SK-N-SH (cell line): ENCODE data around the gene CD19. TPM values are rescaled to one million over a fixed set of nuclear protein-coding genes. Genes with fewer than 3 reads are reported as not detected.

Experiments used
- CTCF ChIA-PET: fragments of 300-600, 350-600 bp; formaldehyde crosslinking; extraction: SDS; loops from one replicate; lab custom pipeline; 2021; lab: Yijun Ruan, JAX
- POLR2A ChIA-PET: fragments of 350-600 bp; sonication (Branson Sonifier 250); formaldehyde crosslinking; extraction: SDS; loops from one replicate; lab custom pipeline; 2020; ENCODE audit warnings: antibody characterized with exemption, inconsistent platforms; lab: Yijun Ruan, JAX
- DNase-seq: peaks from one replicate; pipeline ENCODE4 v3.0.0; 2012
- H2AFZ ChIP-seq: fragments of 200-600 bp; sonication (generic); 2 replicates; pipeline ENCODE4 v1.8.1; 2016; ENCODE audit warnings: antibody characterized with exemption, mild to moderate bottlenecking, low read depth
- H3F3A ChIP-seq: fragments of 200-600 bp; sonication (generic); replicated peaks from 2 replicates; pipeline ENCODE3; 2016; ENCODE audit warnings: antibody characterized with exemption, mild to moderate bottlenecking; ENCODE audit not compliant: insufficient read depth
- H3K27ac ChIP-seq, 2 experiments: fragments of 200-500 bp in 1 of 2; fragments of 200-600 bp in 1 of 2; sonication (Bioruptor generic) in 1 of 2; sonication (generic), shearing (Covaris generic) in 1 of 2; 2 replicates each; pipeline versions ENCODE4 v1.5.1 to v1.6.1; 2014 to 2016; ENCODE audit warnings: low read depth in 2 of 2, inconsistent platforms in 1 of 2, low read length in 1 of 2, mild to moderate bottlenecking in 1 of 2, mixed read lengths in 1 of 2
- H3K27me3 ChIP-seq: fragments of 200-600 bp; sonication (generic), shearing (Covaris generic); 2 replicates; pipeline ENCODE4 v1.6.1; 2016; ENCODE audit warnings: mixed run types; ENCODE audit not compliant: insufficient read depth
- H3K36me3 ChIP-seq, 2 experiments: fragments of 200-500 bp in 1 of 2; fragments of 200-600 bp in 1 of 2; sonication (Bioruptor generic) in 1 of 2; sonication (generic) in 1 of 2; replicated peaks in 1 of 2; 2 replicates each; pipeline versions ENCODE3 to v1.5.1; 2014 to 2016; ENCODE audit warnings: low read length in 1 of 2, mild to moderate bottlenecking in 1 of 2; ENCODE audit not compliant: insufficient read depth in 2 of 2, control insufficient read depth in 1 of 2
- H3K4me1 ChIP-seq, 2 experiments: fragments of 200-500 bp in 1 of 2; fragments of 200-600 bp in 1 of 2; sonication (Bioruptor generic) in 1 of 2; sonication (generic), shearing (Covaris generic) in 1 of 2; 2 replicates each; pipeline versions ENCODE4 v1.5.1 to v1.6.1; 2014 to 2016; ENCODE audit warnings: low read depth in 1 of 2, low read length in 1 of 2, mixed run types in 1 of 2; ENCODE audit not compliant: insufficient read depth in 2 of 2, control insufficient read depth in 1 of 2
- H3K4me2 ChIP-seq: fragments of 200-600 bp; sonication (generic), shearing (Covaris generic); 2 replicates; pipeline ENCODE4 v1.6.1; 2017; ENCODE audit warnings: mixed run types
- H3K4me3 ChIP-seq, 2 experiments: fragments of 200-500 bp in 1 of 2; fragments of 200-600 bp in 1 of 2; sonication (Bioruptor generic) in 1 of 2; sonication (generic), shearing (Covaris generic) in 1 of 2; 2 replicates each; pipeline versions ENCODE4 v1.5.1 to v1.8.1; 2014 to 2016; ENCODE audit warnings: low read depth in 2 of 2, inconsistent platforms in 1 of 2, low read length in 1 of 2, mild to moderate bottlenecking in 1 of 2, mixed read lengths in 1 of 2, moderate library complexity in 1 of 2
- H3K79me2 ChIP-seq: fragments of 200-600 bp; sonication (generic); 2 replicates; pipeline ENCODE4 v1.8.1; 2017; ENCODE audit warnings: mild to moderate bottlenecking; ENCODE audit not compliant: insufficient read depth
- H3K9ac ChIP-seq: fragments of 200-600 bp; sonication (generic); 2 replicates; pipeline ENCODE4 v1.6.1; 2017; ENCODE audit warnings: mixed run types
- H3K9me2 ChIP-seq: fragments of 200-600 bp; sonication (generic); 2 replicates; pipeline ENCODE4 v1.6.1; 2017; ENCODE audit warnings: mixed run types
- H3K9me3 ChIP-seq: fragments of 200-600 bp; sonication (generic); 2 replicates; pipeline ENCODE4 v1.6.1; 2017; ENCODE audit warnings: mixed run types, mild to moderate bottlenecking, moderate library complexity
- H4K20me1 ChIP-seq: fragments of 200-600 bp; sonication (generic); 2 replicates; pipeline ENCODE4 v1.6.1; 2017; ENCODE audit warnings: mild to moderate bottlenecking, mixed run types; ENCODE audit not compliant: insufficient read depth
- ELF1 ChIP-seq: IDR thresholded peaks from 2 replicates; pipeline ENCODE4 v1.4.0; 2012
- EZH2phosphoT487 ChIP-seq: fragments of 200-600 bp; sonication (generic); IDR thresholded peaks from 2 replicates; pipeline ENCODE4 v1.6.1; 2017; ENCODE audit warnings: low read depth, mixed run types, mild to moderate bottlenecking, antibody characterized with exemption, moderate library complexity, borderline replicate concordance
- GABPA ChIP-seq: IDR thresholded peaks from 2 replicates; pipeline ENCODE4 v1.4.0; 2012; ENCODE audit warnings: low read depth, mild to moderate bottlenecking
- MAX ChIP-seq: IDR thresholded peaks from 2 replicates; pipeline ENCODE4 v1.4.0; 2012; ENCODE audit warnings: low read depth
- NFIC ChIP-seq: IDR thresholded peaks from 2 replicates; pipeline ENCODE4 v1.4.0; 2012; ENCODE audit warnings: borderline replicate concordance
- NRF1 ChIP-seq: IDR thresholded peaks from 2 replicates; pipeline ENCODE4 v1.6.1; 2012; ENCODE audit warnings: low read depth, mild to moderate bottlenecking, low read length
- POLR2AphosphoS5 ChIP-seq: IDR thresholded peaks from 2 replicates; pipeline ENCODE4 v1.6.1; 2012; ENCODE audit warnings: low read depth, low read length
- RAD21 ChIP-seq: IDR thresholded peaks from 2 replicates; pipeline ENCODE4 v1.6.1; 2012; ENCODE audit warnings: mild to moderate bottlenecking, low read length
- RFX5 ChIP-seq: IDR thresholded peaks from 2 replicates; pipeline ENCODE4 v1.6.1; 2012; ENCODE audit warnings: mild to moderate bottlenecking, improper control_type of control experiment, low read length
- SIN3A ChIP-seq: IDR thresholded peaks from 2 replicates; pipeline ENCODE4 v1.6.1; 2012; ENCODE audit warnings: low read depth, mild to moderate bottlenecking, low read length, moderate library complexity, borderline replicate concordance
- USF2 ChIP-seq: fragments of 150-350 bp; IDR thresholded peaks from 2 replicates; pipeline ENCODE4 v1.6.1; 2017; ENCODE audit warnings: antibody characterized with exemption, low read length, low read depth, borderline replicate concordance
- YY1 ChIP-seq: IDR thresholded peaks from 2 replicates; pipeline ENCODE4 v1.4.0; 2012; ENCODE audit warnings: low read depth, mild to moderate bottlenecking
- WGBS: methylation state at CpG from one replicate; pipeline ENCODE4 v1.1.6; 2017; ENCODE audit warnings: low lambda C conversion rate; 5-methylcytosine and 5-hydroxymethylcytosine counted together
- polyA plus RNA-seq, 3 experiments: library from polyadenylated mRNA; depleted of rRNA; stranded (reverse); fragments of >200 nt; gene quantifications; 2 replicates each; pipeline ENCODE4 v1.2.3, GENCODE V29; 2012

CD19 gene
- polyA plus RNA-seq, 1 of the 3 experiments (the other 2 are of a cell fraction) = not detected

- DNase-seq = no peak
- 95% methylated on average over 7 of the region's 7 CpGs for WGBS
- Histone ChIP-seq H3K4me2 (no peak overlapping the region), H3K79me2 (no peaks in the 10 kb centered on the region), H4K20me1 (no peaks in the 10 kb centered on the region), H3K9me3 (no peaks in the 10 kb centered on the region), H3K36me3 (peaks cover 14 to 18% of the 10 kb centered on the region in 2 experiments), H2AFZ (no peak overlapping the region)
- POLR2A ChIA-PET = no interaction called here
- TF ChIP-seq GABPA = no peak
- TF ChIP-seq POLR2AphosphoS5 = no peak
- TF ChIP-seq NRF1 = no peak
- no peak for TF ChIP-seq ELF1
- TF ChIP-seq RFX5 = no peak
- TF ChIP-seq NFIC = no peak
- TF ChIP-seq, all 33 proteins: peak for 0
- peaks cover 14% of the 10 kb centered on the region for H3F3A ChIP-seq
- no peak overlapping the region for H3K9ac ChIP-seq
- no peak overlapping the region for H3K4me3 ChIP-seq
- H3K27ac ChIP-seq = no peak overlapping the region
- H3K27me3 ChIP-seq = no peaks in the 10 kb centered on the region
- H3K9me2 ChIP-seq = no peaks in the 10 kb centered on the region
- no peaks in the 10 kb centered on the region for H3K4me1 ChIP-seq
- CTCF ChIA-PET = interaction anchor here (0.7 to 1.1 kb wide), 2 partner anchors 13 to 23 kb away, joined by 3 read pairs; no protein-coding TSS in a partner anchor
Observed at GRCh38 chr16:28917095-28917494, 14.7 kb upstream of the CD19 start.

- H2AFZ ChIP-seq = no peak overlapping the region
- 0 out of 2 replicates have a peak, but pooled peaks cover 4% of the 10 kb centered on the region for H3K79me2 ChIP-seq
- H3K9me2 ChIP-seq = no peaks in the 10 kb centered on the region
- H3K4me1 ChIP-seq = no peaks in the 10 kb centered on the region
- no peak overlapping the region for H3K9ac ChIP-seq
- no peak overlapping the region for H3K27ac ChIP-seq
- CTCF ChIA-PET = interaction anchor here (1.7 kb wide), 1 partner anchor 27 kb away, joined by 6 read pairs; no protein-coding TSS in a partner anchor
- no peak overlapping the region for H3K4me3 ChIP-seq
- WGBS = 100% methylated on average over 3 of the region's 3 CpGs
- DNase-seq = no peak
- peaks cover 12 to 24% of the 10 kb centered on the region in 2 experiments for H3K36me3 ChIP-seq
- H4K20me1 ChIP-seq = no peaks in the 10 kb centered on the region
- peaks cover 14% of the 10 kb centered on the region for H3F3A ChIP-seq
- TF ChIP-seq EZH2phosphoT487 = no peak
- TF ChIP-seq, all 33 proteins: peak for 0
- H3K27me3 ChIP-seq = no peaks in the 10 kb centered on the region
- no peaks in the 10 kb centered on the region for H3K9me3 ChIP-seq
- no peak overlapping the region for H3K4me2 ChIP-seq
- POLR2A ChIA-PET = no interaction called here
Observed at GRCh38 chr16:28918698-28919097, 13.1 kb upstream of the CD19 start.

- H3K9ac ChIP-seq = no peak overlapping the region
- H3K27ac ChIP-seq = no peak overlapping the region
- H3K4me3 ChIP-seq = no peak overlapping the region
- H3K4me1 ChIP-seq = peaks cover 0 to 5% of the 10 kb centered on the region in 2 experiments; a peak in 1 of 4 replicates
- CTCF ChIA-PET = interaction anchor here (1.1 kb wide), 1 partner anchor 22 kb away, joined by 7 read pairs; no protein-coding TSS in a partner anchor
- no peak overlapping the region for H3K4me2 ChIP-seq
- no peaks in the 10 kb centered on the region for H3K9me3 ChIP-seq
- DNase-seq = no peak
- H4K20me1 ChIP-seq = 0 out of 2 replicates have a peak, but pooled peaks cover 6% of the 10 kb centered on the region
- H3K79me2 ChIP-seq = 0 out of 2 replicates have a peak, but pooled peaks cover 4% of the 10 kb centered on the region
- TF ChIP-seq SIN3A = no peak
- TF ChIP-seq MAX = no peak
- no peak for TF ChIP-seq RAD21
- no peak for TF ChIP-seq USF2
- no peak for TF ChIP-seq YY1
- no peaks in the 10 kb centered on the region for H3K27me3 ChIP-seq
- peaks cover 10% of the 10 kb centered on the region for H3F3A ChIP-seq
- whole genome bisulfite sequencing = 94% methylated on average over 3 of the region's 3 CpGs
- POLR2A ChIA-PET = interaction anchor here (1.0 kb wide), 1 partner anchor 60 kb away, joined by 3 read pairs; the partner anchor contains the start of gene SH2B1
- H3K36me3 ChIP-seq = peaks cover 8 to 19% of the 10 kb centered on the region in 2 experiments
- no peak overlapping the region for H2AFZ ChIP-seq
- no peaks in the 10 kb centered on the region for H3K9me2 ChIP-seq
Observed at GRCh38 chr16:28923231-28923587, 8.6 kb upstream of the CD19 start.
